Mesothelial cell of epicardium (in vitro differentiated cells): ENCODE results near the gene GPR6. TPM values are rescaled to one million over a fixed set of nuclear protein-coding genes. Genes with fewer than 3 reads are reported as not detected.

Source experiments
- DNase-seq, 2 experiments: peaks; one replicate each; pipeline ENCODE4 v3.0.0; 2021; ENCODE audit warnings: low spot score in 2 of 2; ENCODE audit not compliant: unreplicated experiment in 2 of 2
- H3K27ac Mint-ChIP-seq: 2 replicates; pipeline ENCODE4 v1.8.0; 2021; ENCODE audit warnings: mixed read lengths
- H3K27me3 Mint-ChIP-seq: 2 replicates; pipeline ENCODE4 v1.8.0; 2021; ENCODE audit warnings: low read depth, mixed read lengths
- H3K36me3 Mint-ChIP-seq: 2 replicates; pipeline ENCODE4 v1.8.0; 2021; ENCODE audit warnings: mixed read lengths
- H3K4me1 Mint-ChIP-seq: 2 replicates; pipeline ENCODE4 v1.8.0; 2021; ENCODE audit warnings: mixed read lengths
- H3K4me3 Mint-ChIP-seq: 2 replicates; pipeline ENCODE4 v1.8.0; 2021; ENCODE audit warnings: mild to moderate bottlenecking, moderate library complexity, mixed read lengths
- H3K9me3 Mint-ChIP-seq: 2 replicates; pipeline ENCODE4 v1.8.0; 2021; ENCODE audit warnings: mixed read lengths
- CTCF ChIP-seq: fragments of 200-600 bp; sonication (generic); IDR thresholded peaks from one replicate; pipeline ENCODE4 v1.5.0; 2021; ENCODE audit warnings: antibody characterized with exemption; ENCODE audit not compliant: unreplicated experiment
- total RNA-seq: library from RNA; stranded (reverse); gene quantifications from 3 replicates; pipeline ENCODE4 v1.2.1, GENCODE V29; 2021

GPR6 gene
- total RNA-seq, 1 donor from 2014 or later, result not detected

DNA sequence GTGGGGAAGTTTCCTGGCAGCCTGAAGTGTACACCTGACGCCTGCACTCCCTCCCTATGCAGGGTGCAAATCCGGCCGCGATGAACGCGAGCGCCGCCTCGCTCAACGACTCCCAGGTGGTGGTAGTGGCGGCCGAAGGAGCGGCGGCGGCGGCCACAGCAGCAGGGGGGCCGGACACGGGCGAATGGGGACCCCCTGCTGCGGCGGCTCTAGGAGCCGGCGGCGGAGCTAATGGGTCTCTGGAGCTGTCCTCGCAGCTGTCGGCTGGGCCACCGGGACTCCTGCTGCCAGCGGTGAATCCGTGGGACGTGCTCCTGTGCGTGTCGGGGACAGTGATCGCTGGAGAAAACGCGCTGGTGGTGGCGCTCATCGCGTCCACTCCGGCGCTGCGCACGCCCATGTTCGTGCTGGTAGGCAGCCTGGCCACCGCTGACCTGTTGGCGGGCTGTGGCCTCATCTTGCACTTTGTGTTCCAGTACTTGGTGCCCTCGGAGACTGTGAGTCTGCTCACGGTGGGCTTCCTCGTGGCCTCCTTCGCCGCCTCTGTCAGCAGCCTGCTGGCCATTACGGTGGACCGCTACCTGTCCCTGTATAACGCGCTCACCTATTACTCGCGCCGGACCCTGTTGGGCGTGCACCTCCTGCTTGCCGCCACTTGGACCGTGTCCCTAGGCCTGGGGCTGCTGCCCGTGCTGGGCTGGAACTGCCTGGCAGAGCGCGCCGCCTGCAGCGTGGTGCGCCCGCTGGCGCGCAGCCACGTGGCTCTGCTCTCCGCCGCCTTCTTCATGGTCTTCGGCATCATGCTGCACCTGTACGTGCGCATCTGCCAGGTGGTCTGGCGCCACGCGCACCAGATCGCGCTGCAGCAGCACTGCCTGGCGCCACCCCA, 1.2 kb downstream of the GPR6 start:
- Mint-ChIP-seq H3K4me1 (peaks cover 9% of the 10 kb centered on the region), H3K9me3 (no peaks in the 10 kb centered on the region), H3K27me3 (peaks cover 99% of the 10 kb centered on the region), H3K36me3 (no peaks in the 10 kb centered on the region), H3K4me3 (no peak overlapping the region), H3K27ac (no peak overlapping the region)
- no peak for TF ChIP-seq CTCF
- no peak for DNase-seq

DNA sequence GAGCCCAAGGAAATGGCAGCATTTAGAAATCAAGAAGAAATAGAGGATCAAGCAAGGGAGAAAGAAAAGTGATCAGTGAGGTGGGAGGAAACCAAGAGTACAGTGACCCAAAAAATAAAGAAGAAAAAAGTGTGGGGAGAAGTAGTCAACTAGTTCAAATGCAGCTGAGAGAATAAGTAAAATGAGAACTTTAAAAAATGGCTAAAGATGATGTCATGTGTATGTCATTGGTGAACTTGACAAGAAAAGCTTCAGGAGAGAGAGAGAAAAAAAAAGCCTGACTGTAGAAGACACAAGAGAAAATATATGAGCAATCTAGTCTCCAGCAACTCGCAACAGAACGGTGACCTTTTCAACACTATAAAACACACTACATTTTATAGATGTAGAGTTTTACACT, 6.3 kb downstream of the GPR6 start:
- Mint-ChIP-seq H3K27me3 (peaks cover 72% of the 10 kb centered on the region), H3K27ac (no peak overlapping the region)

GRCh38 chr6:109987196-109987595, 9.1 kb downstream of the GPR6 start:
- H3K36me3 Mint-ChIP-seq, result no peaks in the 10 kb centered on the region
- H3K27me3 Mint-ChIP-seq, result peaks cover 65% of the 10 kb centered on the region
- DNase-seq, result no peak
- H3K4me1 Mint-ChIP-seq, result no peaks in the 10 kb centered on the region
- H3K9me3 Mint-ChIP-seq, result peaks cover 4% of the 10 kb centered on the region
- no peak overlapping the region for H3K27ac Mint-ChIP-seq
- no peak for TF ChIP-seq CTCF
- no peak overlapping the region for H3K4me3 Mint-ChIP-seq

More for the DNA sequence above, 6.3 kb downstream of the GPR6 start:
- peaks cover 4% of the 10 kb centered on the region for H3K9me3 Mint-ChIP-seq
- H3K4me1 Mint-ChIP-seq, result no peaks in the 10 kb centered on the region
- no peak overlapping the region for H3K4me3 Mint-ChIP-seq
- no peaks in the 10 kb centered on the region for H3K36me3 Mint-ChIP-seq
- no peak for DNase-seq
- TF ChIP-seq CTCF, result no peak

DNA sequence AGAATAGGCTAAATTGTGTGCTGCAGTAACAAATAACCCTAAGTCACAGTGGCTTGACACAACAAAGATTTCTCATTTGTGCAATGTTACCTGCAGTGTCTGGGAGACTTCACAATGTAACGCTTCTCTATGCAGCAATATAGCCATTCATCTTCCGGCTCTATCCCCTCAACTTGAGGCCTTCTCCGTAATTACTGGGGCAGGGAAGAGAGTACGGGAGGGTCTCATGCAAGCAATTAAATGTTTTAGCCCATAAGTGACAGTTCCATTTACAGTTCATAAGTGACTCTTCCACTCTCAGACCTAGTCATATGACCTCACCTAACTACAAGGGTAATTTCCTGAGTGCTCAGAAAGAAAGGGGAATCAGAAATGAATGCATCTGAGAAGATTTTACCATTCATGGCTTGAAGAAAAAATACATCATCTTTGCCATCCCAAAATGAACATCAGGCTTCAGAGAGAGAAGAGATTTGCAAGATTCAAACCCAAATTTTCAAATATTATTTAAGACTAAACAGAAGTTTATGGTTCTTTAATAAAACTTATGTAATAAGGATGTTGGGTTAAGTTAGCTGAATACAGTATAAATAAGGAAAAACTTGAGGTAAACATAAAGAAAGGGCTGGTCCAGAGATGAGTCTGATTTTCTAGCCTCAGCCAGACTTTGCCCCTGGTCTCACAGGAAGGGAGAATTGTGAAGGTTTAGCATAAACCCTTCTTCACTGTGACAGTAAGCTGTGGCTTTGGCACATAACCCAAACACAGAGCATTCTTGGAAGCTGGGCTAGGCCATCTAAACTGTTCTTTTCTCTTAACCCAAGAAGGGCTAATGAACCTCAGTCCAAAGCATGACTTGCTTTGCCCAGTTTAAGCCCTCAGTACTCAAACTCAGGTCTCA, 13.3 kb downstream of the GPR6 start:
- no peak overlapping the region for H3K27ac Mint-ChIP-seq
- peaks cover 61% of the 10 kb centered on the region for H3K27me3 Mint-ChIP-seq
- no peaks in the 10 kb centered on the region for H3K4me1 Mint-ChIP-seq
- no peak for TF ChIP-seq CTCF
- DNase-seq, result no peak
- no peak overlapping the region for H3K4me3 Mint-ChIP-seq
- H3K36me3 Mint-ChIP-seq, result no peaks in the 10 kb centered on the region
- peaks cover 4% of the 10 kb centered on the region for H3K9me3 Mint-ChIP-seq

DNA sequence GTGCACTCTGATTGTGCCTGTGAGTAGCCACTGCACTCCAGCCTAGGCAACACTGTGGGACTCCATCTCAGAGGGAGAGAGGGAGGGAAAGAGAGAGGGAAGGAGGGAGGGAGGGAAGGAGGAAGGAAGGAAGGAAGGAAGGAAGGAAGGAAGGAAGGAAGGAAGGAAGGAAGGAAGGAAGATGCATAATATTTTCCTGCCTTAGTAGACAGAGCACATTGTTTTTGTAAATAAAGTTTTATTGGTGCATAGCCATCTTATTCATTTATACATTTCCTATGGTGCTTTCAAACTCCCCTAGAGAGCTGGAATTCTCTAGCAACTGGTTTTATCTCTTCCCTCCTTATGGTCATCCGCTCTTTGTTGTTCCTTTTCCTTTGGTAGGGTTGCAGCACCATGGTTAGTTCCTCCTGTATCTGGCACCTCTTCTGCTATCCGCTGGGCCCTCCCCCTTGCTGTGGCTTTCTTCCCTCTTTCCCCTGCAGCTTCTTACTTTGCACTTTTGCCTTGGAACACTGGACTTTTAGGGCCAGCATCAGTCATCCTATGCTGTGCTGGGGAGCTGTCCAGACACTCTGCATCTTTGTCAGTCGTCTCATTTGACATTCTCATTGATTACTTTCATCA, 20.2 kb downstream of the GPR6 start:
- DNase-seq, result no peak
- Mint-ChIP-seq H3K36me3 (no peaks in the 10 kb centered on the region), H3K4me1 (no peaks in the 10 kb centered on the region), H3K4me3 (no peak overlapping the region), H3K9me3 (no peaks in the 10 kb centered on the region), H3K27me3 (peaks cover 55% of the 10 kb centered on the region), H3K27ac (no peak overlapping the region)
- no peak for TF ChIP-seq CTCF
